ENCODE results near the gene HCAR1.
"Not testable (repeated sequence)": the region's sequence is repeated elsewhere in the genome, so short reads cannot be mapped to it uniquely, and the experiment has no call there.

Gene HCAR1

GRCh38 chr12:122730215-122731014 lies at the start of gene HCAR1:
Gene HCAR1 (minus strand): TSS chr12:122730844. CDS start chr12:122730339, 505 bp downstream.
- no peak for DNase-seq (ENCODE audit: low spot score)

GRCh38 chr12:122757568-122757967 lies 26.9 kb upstream of the HCAR1 start:
- no peak for DNase-seq (ENCODE audit: low spot score)

DNA sequence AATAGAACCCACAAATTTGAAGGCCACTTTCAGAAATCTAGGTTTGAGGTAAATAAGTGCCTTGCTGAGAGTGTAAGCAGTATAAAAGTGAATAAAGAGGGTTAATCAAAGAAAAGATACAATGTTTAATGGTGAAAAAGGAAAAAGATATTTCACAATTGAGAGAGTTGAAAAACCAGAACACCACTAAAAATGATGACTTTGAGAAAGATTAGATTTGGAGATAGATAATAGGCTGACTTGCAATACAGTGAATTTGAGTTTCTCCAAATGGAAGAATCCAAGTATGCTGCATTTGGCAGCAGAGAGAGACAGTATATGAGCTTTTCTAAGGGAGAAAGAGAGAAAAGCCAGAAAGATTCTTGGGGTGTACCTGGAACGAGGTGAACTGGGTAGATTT lies 24.1 kb upstream of the HCAR1 start:
- no peak for DNase-seq (ENCODE audit: low spot score)

GRCh38 chr12:122753319-122753650 lies 22.6 kb upstream of the HCAR1 start:
- no peak for DNase-seq (ENCODE audit: low spot score)

DNA sequence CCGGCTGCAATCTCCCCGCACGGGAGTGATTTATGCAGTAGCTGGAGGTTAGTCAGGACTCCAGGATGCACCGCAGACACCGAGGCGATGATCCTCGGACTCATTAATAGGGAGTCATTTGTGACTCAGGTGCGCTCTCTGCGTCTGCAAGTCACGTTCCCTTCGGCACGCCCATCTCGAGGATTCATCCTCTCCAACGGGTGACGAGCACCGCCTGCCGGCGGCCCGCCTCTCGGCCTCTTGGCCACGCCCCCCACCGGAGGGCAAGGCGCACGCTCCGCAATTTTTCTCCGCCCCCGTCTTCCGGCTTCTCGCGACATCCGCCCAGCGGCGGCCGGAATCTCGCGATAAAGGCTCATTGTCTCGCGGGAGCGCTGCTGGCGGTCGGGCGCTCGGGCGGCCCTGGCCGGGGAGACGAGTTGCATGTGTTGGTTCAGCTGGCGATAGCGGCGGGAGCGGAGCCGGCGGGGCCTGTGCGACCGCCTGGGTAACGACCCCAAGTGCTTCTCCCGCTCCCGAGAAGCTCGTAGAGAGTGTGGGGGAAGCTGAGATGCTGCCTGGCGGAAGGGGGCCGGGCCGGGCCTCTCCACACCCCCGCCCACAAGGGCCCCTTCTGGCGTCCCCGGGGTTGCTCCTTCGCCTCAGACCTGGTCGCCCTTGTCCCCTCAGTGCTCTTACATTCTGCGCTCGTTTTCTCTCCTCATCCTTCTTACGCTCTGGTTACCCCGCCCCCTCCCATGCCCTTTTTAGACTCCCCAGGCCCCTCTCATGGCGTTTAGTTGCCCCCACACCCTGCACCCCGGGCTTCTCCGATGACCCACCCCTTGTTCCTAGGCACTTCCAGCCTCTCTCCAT lies 22.0 kb upstream of the HCAR1 start, which contains the start of gene DENR:
TSS of gene DENR (plus strand) at position 361 of the 855 bp plus-strand sequence. CDS start 878 bp downstream, outside the sequence.
- DNase-seq (ENCODE audit: low spot score), result peak; percentile 98

DNA sequence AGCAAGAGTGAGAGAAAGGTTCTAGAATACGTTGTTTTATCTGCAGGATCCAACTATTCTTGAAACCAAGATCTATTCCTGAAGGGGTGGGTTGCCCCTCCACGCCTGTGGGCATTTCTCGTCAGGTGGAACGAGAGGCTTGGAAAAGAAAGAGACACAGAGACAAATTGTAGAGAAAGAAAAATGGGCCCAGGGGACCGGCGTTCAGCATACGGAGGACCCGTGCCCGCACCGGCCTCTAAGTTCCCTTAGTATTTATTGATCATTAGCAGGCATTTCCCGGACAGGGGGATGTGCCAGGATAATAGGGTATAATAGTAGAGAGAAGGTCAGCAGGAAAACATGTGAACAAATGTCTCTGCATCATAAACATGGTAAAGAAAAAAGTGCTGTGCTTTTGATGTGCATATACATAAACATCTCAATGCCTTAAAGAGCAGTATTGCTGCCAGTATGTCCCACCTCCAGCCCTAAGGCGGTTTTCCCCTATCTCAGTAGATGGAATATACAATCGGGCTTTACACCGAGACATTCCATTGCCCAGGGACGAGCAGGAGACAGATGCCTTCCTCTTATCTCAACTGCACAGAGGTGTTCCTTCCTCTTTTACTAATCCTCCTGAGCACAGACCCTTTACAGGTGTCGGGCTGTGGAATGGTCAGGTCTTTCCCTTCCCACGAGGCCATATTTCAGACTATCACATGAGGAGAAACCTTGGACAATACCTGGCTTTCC lies 20.3 kb upstream of the HCAR1 start:
- not testable (repeated sequence) for DNase-seq (ENCODE audit: low spot score)

DNA sequence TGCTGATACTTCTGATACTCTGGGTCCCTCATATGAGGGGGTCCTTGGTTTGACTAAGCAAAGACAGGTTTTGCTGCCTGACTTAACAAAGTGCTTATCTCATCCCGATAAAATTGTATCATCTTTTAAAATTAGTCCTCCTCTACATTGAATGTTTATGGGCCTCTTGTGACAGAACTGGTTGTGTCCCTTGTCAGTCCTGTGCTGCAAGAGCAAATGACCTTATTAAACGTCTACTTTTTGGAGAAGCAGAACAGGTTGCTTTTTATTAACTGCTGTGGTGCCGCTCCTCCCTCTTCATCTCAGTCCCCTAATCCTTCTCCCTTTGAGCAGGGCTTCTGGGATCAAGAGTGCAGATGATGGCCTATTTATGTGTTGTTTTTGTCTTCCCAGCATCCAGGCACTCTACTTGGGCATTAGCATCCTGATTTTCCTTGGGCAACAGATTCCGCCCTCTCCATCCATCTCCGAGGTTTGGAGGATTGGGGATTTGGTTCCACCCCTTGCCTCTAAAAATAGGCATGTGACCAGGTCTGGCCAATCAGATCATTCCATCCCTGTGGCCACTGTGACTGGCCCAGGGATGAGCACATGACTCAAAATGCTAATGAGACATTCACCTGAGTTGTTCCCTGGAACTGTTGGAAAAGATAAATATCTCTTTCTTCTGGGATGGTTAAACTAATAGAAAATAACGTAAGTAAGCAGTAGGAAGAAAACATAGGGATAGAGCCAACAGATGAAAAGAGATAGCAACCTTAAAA lies 19.1 kb upstream of the HCAR1 start:
- no peak for DNase-seq (ENCODE audit: low spot score)

DNA sequence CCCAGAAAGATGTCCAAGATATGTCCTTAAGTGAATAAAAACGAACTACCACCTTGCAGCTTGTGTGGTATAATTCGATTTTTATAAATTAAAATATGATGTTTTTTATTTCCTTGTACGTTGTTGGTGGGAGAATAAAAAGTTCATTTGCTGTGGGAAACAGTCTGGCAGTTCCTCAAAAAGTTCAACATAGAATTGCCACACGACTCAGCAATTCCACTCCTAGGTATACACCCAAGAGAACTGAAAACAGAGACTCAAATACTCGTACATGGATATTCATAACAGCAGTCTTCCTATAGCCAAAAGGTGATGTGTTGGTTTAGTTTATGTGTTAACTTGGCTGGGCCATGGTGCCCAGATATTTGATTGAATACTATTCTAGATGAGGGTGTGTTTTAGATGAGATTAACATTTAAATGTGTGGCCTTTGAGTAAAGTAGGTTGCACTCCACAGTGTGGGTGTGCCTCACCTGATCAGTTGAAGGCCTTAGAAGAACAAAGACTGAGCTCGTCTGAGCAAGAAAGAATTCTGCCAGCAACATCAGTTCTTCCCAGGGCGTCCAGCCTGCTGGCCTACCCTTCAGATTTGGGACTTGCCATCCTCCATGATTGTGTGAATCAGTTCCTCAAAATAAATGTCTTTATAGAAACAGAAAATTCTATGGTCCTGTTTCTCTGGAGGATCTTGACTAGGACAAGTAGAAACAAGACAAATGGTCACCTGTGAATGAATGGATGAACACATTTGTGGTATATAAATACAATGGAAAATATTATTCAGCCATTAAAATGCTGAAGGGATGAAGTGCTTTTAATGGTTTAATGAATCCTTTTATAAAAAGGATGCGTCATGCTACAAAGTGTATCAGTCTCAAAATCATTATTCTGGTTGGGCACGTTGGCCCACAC lies 16.8 kb upstream of the HCAR1 start:
- no peak for DNase-seq (ENCODE audit: low spot score)

DNA sequence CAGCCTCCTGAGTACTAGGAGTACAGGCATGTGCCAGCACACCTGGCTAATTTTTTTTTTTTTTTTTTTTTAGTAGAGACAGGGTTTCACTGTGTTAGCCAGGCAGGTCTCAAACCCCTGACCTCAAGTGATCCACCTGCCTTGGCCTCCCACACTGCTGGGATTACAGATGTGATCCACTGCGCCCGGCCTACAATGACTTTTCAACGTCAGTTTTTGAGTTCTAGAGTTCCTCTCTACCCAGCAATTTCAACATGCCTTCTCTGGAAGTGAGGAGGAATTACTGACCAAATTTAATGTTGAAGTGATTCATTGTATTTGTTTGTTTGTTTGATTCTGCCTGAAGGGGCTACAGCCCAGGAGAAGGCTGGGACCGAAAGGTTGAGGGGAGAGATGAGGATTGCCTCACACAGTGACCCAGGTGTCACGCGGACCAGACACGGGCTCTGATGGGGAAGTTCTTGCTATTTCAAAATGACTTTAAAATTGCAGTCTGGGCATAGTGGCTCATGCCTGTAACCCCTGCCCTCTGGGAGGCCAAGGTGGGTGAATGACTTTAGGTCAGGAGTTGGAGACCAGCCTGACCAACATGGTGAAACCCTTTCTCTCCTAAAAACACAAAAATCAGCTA lies 13.4 kb upstream of the HCAR1 start:
- DNase-seq (ENCODE audit: low spot score), result no peak

DNA sequence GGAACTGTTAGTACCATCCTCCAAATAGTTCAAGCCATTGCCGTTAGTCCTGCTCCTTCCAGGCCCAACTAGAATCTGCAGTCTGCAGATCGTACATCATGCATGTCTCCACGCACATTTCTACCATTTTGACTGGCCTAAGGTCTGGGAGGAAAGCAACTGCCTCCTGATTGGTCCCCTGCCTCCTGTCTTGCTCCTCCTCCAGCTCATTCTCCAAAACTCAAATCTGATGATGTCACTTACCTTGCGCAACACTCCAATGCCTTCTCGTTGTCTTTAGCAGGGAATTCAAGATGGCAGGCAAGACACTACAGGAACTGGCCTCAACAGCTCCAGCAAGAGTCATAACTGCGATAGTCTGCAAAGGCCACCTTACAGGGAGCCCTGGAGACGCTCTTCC lies 9.7 kb upstream of the HCAR1 start:
- DNase-seq (ENCODE audit: low spot score), result no peak

DNA sequence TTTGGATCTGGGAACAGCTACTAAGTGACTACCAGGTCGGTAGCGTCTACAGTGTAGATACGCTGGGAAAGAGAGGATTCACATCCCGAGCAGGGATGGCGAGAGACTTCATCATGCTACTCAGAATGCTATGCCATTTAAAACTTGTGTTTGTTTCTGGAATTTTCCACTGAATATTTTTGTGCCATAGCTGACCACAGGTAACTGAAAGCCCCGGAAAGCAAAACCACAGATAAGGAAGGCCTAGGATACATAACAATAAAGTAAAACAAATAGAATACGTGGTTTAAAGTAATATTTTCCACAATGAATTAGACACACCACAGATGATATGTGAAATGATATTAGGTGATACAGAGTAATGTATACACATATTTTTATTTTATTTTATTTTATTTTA lies 7.9 kb upstream of the HCAR1 start:
- no peak for DNase-seq (ENCODE audit: low spot score)

GRCh38 chr12:122732611-122733010 lies 2.0 kb upstream of the HCAR1 start:
- DNase-seq (ENCODE audit: low spot score), result no peak

DNA sequence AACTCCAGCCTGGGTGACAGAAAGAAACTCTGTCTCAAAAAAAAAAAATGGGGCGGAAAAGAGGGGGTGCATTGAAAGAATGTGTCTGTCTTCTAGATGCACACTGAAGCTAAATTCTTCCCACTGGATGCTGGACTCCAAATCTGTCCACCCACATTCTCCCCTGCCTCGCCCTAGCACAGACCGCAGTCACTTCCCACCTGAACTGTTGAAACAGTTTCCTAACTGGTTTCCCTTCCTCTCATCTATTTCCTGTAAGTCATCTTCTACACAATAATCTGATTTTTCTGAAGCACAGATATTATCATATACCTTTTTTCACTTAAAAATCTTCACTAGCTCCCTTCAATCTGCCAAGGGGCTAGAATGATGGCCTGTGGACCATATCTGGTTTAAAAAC lies 1.5 kb upstream of the HCAR1 start:
- no peak for DNase-seq (ENCODE audit: low spot score)

DNA sequence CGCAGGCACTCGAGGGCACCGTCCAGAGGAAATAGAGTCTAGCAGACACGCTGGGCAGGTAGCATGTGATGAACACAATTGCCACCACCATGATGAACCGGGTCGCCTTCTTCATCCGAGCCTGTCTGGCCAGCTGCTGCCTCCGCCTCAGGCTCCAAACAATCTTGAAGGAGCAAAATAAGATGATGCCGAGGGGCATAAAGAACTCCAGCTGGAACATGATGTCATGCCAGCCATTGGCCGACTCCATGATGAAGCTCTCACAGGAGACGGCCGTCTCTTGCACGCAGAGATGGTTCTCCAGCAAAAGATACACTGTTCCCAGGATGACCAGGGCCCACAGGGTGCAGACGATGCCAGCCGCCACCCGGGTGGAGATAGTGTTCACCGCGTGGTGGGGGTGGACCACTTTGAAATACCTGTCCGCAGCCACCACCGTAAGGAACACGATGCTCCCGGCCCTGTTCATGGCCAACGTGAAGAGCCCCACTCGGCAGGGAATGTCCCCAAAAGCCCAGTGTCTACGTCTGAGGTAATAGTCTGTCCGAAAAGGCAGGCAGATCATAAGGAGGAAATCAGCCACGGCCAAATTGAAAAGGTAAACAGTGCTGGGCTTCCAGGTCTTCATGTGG lies 945 bp downstream of the HCAR1 start:
- DNase-seq (ENCODE audit: low spot score), result no peak

GRCh38 chr12:122726080-122726558 lies 4.5 kb downstream of the HCAR1 start:
- no peak for DNase-seq (ENCODE audit: low spot score)

DNA sequence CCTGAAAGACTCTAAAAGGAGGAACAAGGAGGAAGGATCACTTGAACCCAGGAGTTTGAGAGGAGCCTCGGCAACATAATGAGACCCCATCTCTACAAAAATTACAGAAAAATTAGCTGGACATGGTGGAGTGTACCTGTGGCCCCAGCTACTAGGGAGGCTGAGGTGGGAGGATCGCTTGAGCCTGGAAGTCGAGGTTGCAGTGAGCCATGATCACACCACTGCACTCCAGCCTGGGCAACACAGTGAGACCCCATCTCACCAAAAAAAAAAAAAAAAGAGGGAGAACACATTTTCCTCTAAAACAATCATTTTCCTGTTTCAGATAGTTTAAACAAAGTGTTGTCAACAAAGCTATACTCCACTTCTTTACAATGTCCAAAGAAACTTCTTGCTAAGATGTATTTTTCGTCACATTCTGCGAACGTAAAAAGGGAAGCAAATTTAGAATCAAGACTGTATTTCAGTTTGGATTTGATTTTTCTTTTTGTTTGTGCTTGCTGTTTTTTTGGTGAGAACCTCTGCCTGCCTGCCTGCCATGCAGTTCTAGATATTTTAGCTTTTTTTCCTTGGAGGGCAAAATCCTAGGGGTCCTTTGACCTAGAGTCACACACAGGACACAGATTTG lies 5.1 kb downstream of the HCAR1 start:
- DNase-seq (ENCODE audit: low spot score), result no peak

DNA sequence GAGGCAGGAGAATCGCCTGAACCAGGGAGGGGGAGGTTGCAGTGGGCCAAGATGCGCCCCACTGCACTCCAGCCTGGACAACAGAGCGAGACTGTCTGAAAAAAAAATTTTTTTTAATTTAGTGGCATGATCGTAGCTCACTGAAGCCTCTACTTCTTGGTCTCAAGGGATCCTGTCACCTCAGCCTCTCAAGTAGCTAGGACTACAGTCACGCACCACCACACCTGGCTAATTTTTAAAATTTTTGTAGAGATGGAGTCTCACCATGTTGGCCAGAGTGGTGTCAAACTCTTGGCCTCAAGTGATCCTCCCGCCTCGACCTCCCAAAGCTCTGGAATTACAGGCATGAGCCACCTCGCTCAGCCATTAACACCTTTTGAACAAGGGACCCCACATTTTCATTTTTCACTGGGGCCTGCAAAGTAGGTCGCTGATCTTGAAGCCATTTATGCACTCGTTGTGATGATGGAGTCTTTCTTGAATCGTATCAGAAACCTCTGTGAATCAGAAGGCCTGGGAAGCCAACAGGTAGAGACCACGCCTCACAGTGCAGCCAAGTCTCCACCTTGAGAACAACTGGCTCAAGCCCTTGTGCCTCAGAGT lies 5.9 kb downstream of the HCAR1 start:
- DNase-seq (ENCODE audit: low spot score), result no peak

DNA sequence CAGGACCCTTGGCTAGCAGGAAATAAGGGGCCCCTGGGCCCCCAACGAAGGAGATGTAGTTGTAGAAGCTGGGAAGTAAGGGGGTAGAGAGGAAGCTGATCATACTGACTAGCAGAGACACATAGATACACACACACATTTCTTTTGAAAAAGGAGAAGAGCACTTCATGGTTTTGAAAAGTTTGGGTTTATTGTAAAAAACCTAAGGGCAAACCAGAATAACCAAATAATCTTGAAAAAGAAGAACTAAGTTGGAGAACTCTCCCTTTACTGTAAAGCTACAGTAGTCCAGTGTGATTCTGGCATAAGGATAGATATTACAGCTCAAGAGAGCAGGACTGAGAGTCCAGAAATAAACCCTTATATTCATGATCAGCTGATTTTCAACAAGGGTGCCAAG lies 8.3 kb downstream of the HCAR1 start:
- DNase-seq (ENCODE audit: low spot score), result no peak
